Measurements from ENCODE around the gene UGT2A3.
"Not testable (repeated sequence)": the region's sequence is repeated elsewhere in the genome, so short reads cannot be mapped to it uniquely, and the experiment has no call there.

The UGT2A3 gene

DNA sequence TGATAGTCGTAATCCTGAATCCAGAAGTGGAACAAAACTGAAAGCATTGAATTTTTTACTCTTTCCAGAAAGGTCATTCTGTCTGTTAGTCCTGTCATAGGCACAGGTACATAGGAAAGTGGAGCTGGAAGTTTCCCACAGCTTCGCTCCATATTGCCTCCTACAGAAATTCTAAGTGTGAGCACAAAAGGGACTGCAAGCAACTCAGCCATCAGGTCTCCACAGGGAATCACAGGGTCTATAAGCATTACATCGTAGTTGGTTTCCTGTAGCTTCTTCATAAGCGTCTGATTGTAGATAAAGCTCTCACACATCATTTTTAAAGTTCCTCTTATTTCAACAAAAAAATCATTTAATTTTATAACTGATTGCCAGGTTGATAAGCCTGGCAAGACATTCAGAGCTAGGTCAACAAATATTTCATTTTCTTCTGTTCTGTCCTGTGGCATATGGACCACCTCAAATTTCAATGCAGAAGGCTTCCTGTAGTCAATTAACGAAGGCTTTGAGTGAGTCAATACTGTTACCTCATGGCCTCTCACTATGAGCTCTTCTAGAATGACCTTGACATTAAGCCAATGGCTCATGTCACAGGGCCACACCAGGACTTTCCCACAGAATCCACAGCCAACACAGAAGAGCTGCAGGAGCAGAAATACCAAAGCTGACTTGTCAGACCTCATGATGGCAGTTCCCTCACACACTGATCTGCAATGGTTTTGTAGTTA, at the start of gene UGT2A3:
UGT2A3 (minus strand) TSS at position 727 of the 728 bp plus-strand sequence; CDS start at position 683, 44 bp downstream.
- no peak for DNase-seq

GRCh38 chr4:68997040-68997439, 45.4 kb upstream of the UGT2A3 start:
- DNase-seq, result no peak

GRCh38 chr4:68995292-68995691, 43.7 kb upstream of the UGT2A3 start:
- DNase-seq, result no peak

- no peak for DNase-seq
Measured at GRCh38 chr4:68987007-68987406, 35.4 kb upstream of the UGT2A3 start.

DNA sequence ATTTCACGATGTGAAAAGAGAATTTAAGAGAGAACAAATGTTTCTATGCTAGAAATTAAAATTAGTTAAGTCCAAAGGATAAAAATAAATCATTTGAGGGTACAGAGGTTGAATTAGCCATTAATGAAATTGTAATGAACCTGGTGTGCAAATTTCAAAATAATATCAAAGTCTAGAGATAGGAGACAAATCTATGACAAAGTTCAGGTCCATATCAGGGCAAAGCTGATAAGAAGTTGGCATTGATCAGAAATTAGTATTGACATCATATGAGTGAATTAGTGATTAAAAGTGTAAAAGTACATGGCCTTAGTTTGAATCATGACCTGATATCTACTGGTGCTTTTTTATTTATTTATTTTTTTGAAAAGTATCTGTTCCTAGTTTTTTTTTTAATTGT, 33.8 kb upstream of the UGT2A3 start:
- DNase-seq, result no peak

GRCh38 chr4:68984947-68985346, 33.3 kb upstream of the UGT2A3 start:
- DNase-seq, result no peak

DNA sequence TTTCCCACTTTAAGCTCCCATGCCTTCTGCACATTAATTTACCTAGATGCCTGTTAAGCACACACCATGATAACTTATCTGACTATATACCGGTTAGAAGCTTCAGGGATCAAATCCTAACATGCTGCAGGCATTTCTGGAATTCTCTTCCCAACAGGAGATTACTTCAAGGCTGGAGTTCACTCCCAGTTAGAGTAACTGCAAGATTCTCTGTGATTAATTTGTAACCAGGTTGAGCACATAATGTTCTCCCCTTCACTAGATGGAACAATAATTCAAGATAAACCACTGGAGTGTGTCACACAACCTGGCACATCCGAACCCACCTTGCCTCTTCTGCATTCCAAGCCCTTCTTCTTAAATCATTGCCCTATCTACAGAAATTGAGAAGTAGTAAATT, 11.8 kb upstream of the UGT2A3 start:
- no peak for DNase-seq

- no peak for DNase-seq
Measured at GRCh38 chr4:68962868-68963267, 11.3 kb upstream of the UGT2A3 start.

- DNase-seq, result no peak
Measured at GRCh38 chr4:68960294-68961163, 8.9 kb upstream of the UGT2A3 start.

GRCh38 chr4:68959085-68959484, 7.5 kb upstream of the UGT2A3 start:
- not testable (repeated sequence) for DNase-seq

GRCh38 chr4:68954126-68954525, 2.5 kb upstream of the UGT2A3 start:
- no peak for DNase-seq

DNA sequence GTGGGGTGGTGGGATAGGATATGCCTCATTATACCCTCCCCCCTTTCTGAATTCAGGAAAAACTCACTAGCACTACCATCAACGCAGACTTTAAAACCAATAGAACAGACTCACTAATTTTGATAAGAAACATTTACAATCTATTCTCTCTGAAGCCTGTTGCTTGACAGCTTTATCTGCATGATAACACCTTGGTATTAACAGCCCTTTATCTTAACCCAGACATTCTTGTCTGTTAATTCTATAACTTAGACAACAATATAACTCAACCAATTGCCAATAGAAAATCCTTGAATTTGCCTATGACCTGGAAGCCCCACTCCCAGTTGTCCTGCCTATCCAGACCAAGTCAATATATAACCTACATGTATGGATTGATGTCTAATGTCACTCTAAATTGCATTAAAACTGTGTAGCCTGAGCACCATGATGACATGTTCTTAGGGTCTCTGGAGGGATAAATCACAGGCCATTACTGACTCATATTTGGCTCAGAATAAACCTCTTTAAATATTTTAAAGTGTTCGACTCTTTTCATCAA, 1.5 kb upstream of the UGT2A3 start:
- DNase-seq, result no peak

GRCh38 chr4:68951806-68952585, 392 bp upstream of the UGT2A3 start:
- no peak for DNase-seq

DNA sequence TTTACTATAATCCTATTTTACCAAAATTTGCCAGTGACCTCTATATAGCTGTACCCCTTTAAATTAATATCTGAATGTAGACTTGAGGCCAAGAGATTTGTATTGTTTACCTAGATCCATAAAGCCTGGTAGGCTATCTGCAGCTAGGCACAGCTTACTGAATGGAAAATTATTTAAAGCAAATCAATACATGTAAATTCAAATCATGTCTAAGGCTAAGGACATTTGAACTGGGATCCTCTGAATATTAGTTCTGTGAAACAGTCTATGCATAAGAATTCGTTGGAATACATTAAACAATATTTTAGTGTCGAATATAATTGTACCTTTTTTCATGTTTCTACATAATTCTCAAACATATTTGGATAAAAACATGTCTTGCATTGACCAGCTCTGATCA, 1.6 kb downstream of the UGT2A3 start:
- no peak for DNase-seq

DNA sequence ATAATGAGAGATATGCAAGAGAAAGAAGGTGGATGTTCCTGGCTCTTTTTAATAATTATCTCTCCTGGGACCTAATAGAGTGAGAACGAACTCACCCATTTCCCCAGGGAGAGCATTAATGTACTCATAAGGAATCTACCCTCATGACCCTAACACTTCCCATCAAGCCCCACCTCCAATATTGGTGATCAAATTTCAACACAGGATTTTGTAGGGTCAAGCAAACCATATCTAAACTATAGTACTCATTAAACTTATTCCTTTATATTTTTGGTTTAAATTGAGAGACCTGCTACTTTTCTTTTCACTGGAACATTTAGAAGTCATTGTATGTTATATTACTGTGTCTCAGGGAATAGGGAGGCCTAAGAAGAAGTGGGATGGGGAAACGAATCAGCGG, 2.6 kb downstream of the UGT2A3 start:
- DNase-seq, result no peak

GRCh38 chr4:68948044-68948743, 3.4 kb downstream of the UGT2A3 start:
- no peak for DNase-seq

GRCh38 chr4:68929076-68929737, 22.4 kb downstream of the UGT2A3 start:
- DNase-seq, result no peak

- DNase-seq, result no peak
Measured at GRCh38 chr4:68927165-68927564, 24.4 kb downstream of the UGT2A3 start.

DNA sequence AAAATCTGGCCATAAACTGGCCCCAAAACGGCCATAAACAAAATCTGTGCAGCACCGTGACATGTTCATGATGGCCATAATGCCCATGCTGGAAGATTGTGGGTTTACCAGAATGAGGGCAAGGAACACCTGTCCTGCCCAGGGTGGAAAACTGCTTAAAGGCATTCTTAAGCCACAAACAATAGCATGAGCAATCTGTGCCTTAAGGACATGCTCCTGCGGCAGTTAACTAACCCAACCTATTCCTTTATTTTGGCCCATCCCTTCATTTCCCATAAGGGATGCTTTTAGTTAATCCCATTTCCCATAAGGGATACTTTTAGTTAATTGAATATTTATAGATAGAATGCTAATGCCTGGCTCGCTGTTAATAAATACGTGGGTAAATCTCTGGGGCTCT, 29.4 kb downstream of the UGT2A3 start:
- not testable (repeated sequence) for DNase-seq

DNA sequence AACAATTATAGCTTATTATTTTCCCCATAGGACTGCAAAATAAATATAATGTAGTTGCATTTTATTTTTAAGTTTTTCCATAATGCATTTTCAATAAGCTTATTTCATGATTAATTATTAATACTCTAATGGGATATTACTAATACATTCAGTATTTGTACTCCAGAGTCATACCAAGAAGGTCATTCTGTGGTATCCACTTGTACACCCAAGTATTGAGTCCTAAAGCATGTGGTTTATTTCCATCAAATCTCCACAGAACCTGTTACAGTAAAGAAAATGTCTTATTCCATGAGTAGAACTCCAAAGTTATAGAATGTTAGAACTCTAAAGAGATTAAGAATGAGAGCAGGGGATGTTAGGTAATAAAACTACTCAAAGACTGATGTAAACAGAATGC, 30.6 kb downstream of the UGT2A3 start:
- no peak for DNase-seq

DNA sequence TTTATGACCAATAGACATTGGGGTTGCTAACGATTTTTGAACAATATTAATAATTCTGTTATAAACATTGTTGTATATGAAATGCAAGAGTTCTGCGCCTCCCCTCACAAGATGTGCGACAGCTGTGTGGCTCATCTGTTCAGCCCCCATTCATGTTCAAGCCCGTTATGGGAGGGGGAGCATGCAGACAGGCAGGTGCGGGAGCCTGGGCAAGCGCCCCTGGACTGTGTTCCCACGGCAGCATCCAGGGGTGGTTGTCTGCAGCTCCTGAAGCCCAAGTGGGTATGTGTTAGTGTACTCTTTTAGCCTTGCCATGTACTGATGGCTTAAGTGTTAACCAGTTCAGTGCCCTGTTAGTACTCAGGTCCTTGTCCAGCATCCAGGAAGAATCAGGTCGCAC, 34.6 kb downstream of the UGT2A3 start:
- DNase-seq, result no peak

DNA sequence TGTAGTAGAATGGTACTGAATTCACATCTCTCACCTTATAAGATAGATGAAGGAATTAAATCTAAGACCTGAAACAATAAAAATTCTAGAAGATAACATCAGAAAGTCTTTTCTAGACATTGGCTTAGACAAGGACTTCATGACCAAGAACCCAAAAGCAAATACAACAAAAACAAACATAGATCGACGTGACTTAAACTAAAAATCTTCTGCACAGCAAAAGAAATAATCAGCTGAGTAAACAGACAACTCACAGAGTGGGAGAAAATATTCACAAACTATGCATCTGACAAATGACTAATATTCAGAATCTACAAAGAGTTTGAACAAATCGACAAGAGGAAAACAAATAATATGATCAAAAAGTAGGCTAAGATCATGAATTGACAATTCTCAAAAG, 38.8 kb downstream of the UGT2A3 start:
- DNase-seq, result no peak
